Psoas muscle (tissue), 8 donors: ENCODE results near the gene HDGF. TPM values are rescaled to one million over a fixed set of nuclear protein-coding genes. Genes with fewer than 3 reads are reported as not detected.

Experiments
- ATAC-seq, 4 donors: fragments of 200-7000 bp; cut with Tn5 transposase; one replicate each; pipeline ENCODE4 v1.9.1; 2020; ENCODE audit warnings: moderate library complexity in 3 of 4, mild to moderate bottlenecking in 2 of 4
- DNase-seq, 2 donors: peaks; one replicate each; pipeline ENCODE4 v3.0.0-alpha.2; 2020
- H3K27ac ChIP-seq: fragments of 200-600 bp; one replicate; pipeline ENCODE4 v1.8.0; 2022
- H3K27me3 ChIP-seq, 3 donors: fragments of 200-600 bp in 1 of 3; one replicate each; pipeline versions ENCODE4 v1.6.1 to v1.8.0; 2013 to 2022; ENCODE audit warnings: low read length in 2 of 3, mild to moderate bottlenecking in 2 of 3, moderate library complexity in 1 of 3; ENCODE audit not compliant: insufficient read depth in 3 of 3
- H3K36me3 ChIP-seq, 2 donors: fragments of 200-600 bp in 1 of 2; one replicate each; pipeline versions ENCODE4 v1.6.1 to v1.8.0; 2013 to 2022; ENCODE audit warnings: low read depth in 1 of 2, mild to moderate bottlenecking in 1 of 2, moderate library complexity in 1 of 2; ENCODE audit not compliant: insufficient read depth in 1 of 2
- H3K4me1 ChIP-seq: fragments of 200-600 bp; one replicate; pipeline ENCODE4 v1.8.0; 2022
- H3K4me3 ChIP-seq: fragments of 200-600 bp; one replicate; pipeline ENCODE4 v1.8.0; 2022; ENCODE audit warnings: mild to moderate bottlenecking
- H3K9me3 ChIP-seq: fragments of 200-600 bp; one replicate; pipeline ENCODE4 v1.8.0; 2022
- CTCF ChIP-seq: fragments of 200-600 bp; IDR thresholded peaks from one replicate; pipeline ENCODE4 v1.8.0; 2022; ENCODE audit warnings: antibody characterized with exemption
- WGBS, 3 donors: extraction: QIAGEN DNeasy Blood & Tissue Kit; methylation state at CpG; one replicate each; pipeline versions ENCODE4 v1.1.6 to v1.1.7; 2013; 5-methylcytosine and 5-hydroxymethylcytosine counted together
- intact Hi-C, 2 donors: fragments of 100-400 bp; cut with DNase I; formaldehyde crosslinking; loops; one replicate each; pipeline versions ENCODE4 v1.11.0 to v1.14.2; 2022
- polyA plus RNA-seq, 3 donors: library from polyadenylated mRNA; stranded (reverse); fragments of 200-250 nt; gene quantifications; one replicate each; pipeline ENCODE4 v1.2.3, GENCODE V29; 2013
- total RNA-seq, 4 donors: library from RNA; stranded (reverse); fragmentation: NEBNext Ultra II Directional in 2 of 4; extraction: Animal tissue kit (Norgen Biotek cat#: 25700) in 2 of 4; gene quantifications; one replicate each; pipeline versions ENCODE4 v1.2.1 to v1.2.4, GENCODE V29; 2021 to 2023
- donor health status: healthy with polysubstance abuse.
- donor health status: DM: no; HTN: no; CAD: no; lungs with moderate emphysema.
- donor health status: Bipolar disorder and iron deficiency.
- donor health status: healthy.
- donor health status: DM: yes; HTN: yes; CAD: no.
- donor health status: DM: no; HTN: no; CAD: no.
- donor health status: DM: no; HTN: no; CAD: no.
- donor health status: DM: yes; HTN: yes; CAD: no.

The HDGF gene
- total and polyA plus RNA-seq, 7 donors, result 161 to 367 (median 198) TPM

- intact Hi-C loops, result no loop called here
- H3K27me3 ChIP-seq, result no peaks in the 10 kb centered on the region
- DNase-seq (peak; percentile 95 to 99), ATAC-seq (peak; percentile 91 to 92 (median 92))
- peaks cover 14 to 63% of the 10 kb centered on the region in 2 donors for H3K36me3 ChIP-seq
- H3K27ac ChIP-seq, result peak within 1 kb of the TSS; percentile 90
- H3K4me3 ChIP-seq, result peak within 1 kb of the TSS; percentile 83
- H3K9me3 ChIP-seq, result no peaks in the 10 kb centered on the region
- WGBS, 3 donors, result 0 to 1% (median 0%) methylated on average over 38 of the region's 38 CpGs
- H3K4me1 ChIP-seq, result peaks cover 21% of the 10 kb centered on the region
- TF ChIP-seq CTCF, result no peak
Observed at GRCh38 chr1:156740741-156741480, 10.6 kb downstream of the HDGF start, which contains the start of gene MRPL24. Gene MRPL24 (minus strand): TSS chr1:156741088. CDS start chr1:156738704, 2,384 bp downstream.

DNA sequence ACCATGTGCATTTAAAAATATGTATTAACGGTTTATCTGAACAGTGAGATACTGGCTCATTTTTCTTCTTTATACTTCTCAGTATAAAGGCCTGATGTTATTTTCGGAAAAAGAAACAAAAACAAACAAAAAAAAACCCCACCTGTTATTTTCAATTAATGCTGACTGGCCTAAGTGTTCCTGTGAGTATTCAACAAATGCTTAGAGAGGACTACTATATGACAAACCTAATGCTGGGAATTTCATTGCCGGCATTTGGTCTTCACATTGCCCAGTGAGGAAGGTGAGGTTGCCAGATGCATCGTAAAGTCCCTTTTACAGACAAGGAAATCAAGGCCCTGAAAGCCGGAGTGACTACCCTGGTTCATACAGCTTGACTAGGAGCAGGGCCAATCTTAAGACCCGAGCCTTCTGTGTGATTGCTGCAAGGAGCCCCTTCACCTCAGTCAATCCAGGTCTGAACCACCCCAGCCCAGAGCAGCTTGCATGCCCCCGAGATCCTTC is 11.2 kb downstream of the HDGF start:
- 7 to 11% (median 8%) methylated on average over 7 of the region's 7 CpGs for WGBS, 3 donors
- Histone ChIP-seq H3K36me3 (peaks cover 12 to 68% of the 10 kb centered on the region in 2 donors), H3K4me1 (peaks cover 16% of the 10 kb centered on the region), H3K27ac (peak overlapping the region; percentile 84), H3K4me3 (peak overlapping the region; percentile 83), H3K9me3 (no peaks in the 10 kb centered on the region), H3K27me3 (no peaks in the 10 kb centered on the region)
- intact Hi-C loops, result no loop called here
- no peak for TF ChIP-seq CTCF
- ATAC-seq, result peak in 3 of 4 donors; percentile 0 to 16 (median 16)
- no peak for DNase-seq

- Histone ChIP-seq H3K4me3 (no peak overlapping the region), H3K36me3 (peaks cover 11 to 66% of the 10 kb centered on the region in 2 donors), H3K27ac (no peak overlapping the region), H3K9me3 (no peaks in the 10 kb centered on the region), H3K27me3 (no peaks in the 10 kb centered on the region), H3K4me1 (peaks cover 10% of the 10 kb centered on the region)
- intact Hi-C loops, result no loop called here
- ATAC-seq, result no peak
- DNase-seq, result no peak
- 68 to 78% (median 75%) methylated on average over 2 of the region's 2 CpGs for WGBS, 3 donors
- no peak for TF ChIP-seq CTCF
Observed at GRCh38 chr1:156738916-156739315, 12.6 kb downstream of the HDGF start.

- no peak for TF ChIP-seq CTCF
- WGBS, 3 donors, result 86 to 91% (median 90%) methylated on average over 10 of the region's 10 CpGs
- H3K36me3 ChIP-seq, result peaks cover 8 to 66% of the 10 kb centered on the region in 2 donors
- no peaks in the 10 kb centered on the region for H3K27me3 ChIP-seq
- no peaks in the 10 kb centered on the region for H3K9me3 ChIP-seq
- no peak overlapping the region for H3K4me3 ChIP-seq
- intact Hi-C loops, result no loop called here
- DNase-seq (no peak), ATAC-seq (no peak)
- H3K4me1 ChIP-seq, result peaks cover 10% of the 10 kb centered on the region
- H3K27ac ChIP-seq, result no peak overlapping the region
Observed at GRCh38 chr1:156738407-156738806, 13.1 kb downstream of the HDGF start.
